Progenitor cell of endocrine pancreas (in vitro differentiated cells): ENCODE results near the gene DNAAF5. TPM values are rescaled to one million over a fixed set of nuclear protein-coding genes. Genes with fewer than 3 reads are reported as not detected.
"Not testable (repeated sequence)": the region's sequence is repeated elsewhere in the genome, so short reads cannot be mapped to it uniquely, and the experiment has no call there.

ENCODE experiments used
- DNase-seq: peaks from one replicate; pipeline ENCODE4 v3.0.0; 2021; ENCODE audit warnings: low spot score; ENCODE audit not compliant: unreplicated experiment
- H3K27ac Mint-ChIP-seq: 2 replicates; pipeline ENCODE4 v1.8.0; 2021; ENCODE audit warnings: mild to moderate bottlenecking, moderate library complexity, mixed read lengths
- H3K27me3 Mint-ChIP-seq: 2 replicates; pipeline ENCODE4 v1.8.0; 2021; ENCODE audit warnings: mixed read lengths
- H3K36me3 Mint-ChIP-seq: 2 replicates; pipeline ENCODE4 v1.8.0; 2022; ENCODE audit warnings: mixed read lengths; ENCODE audit not compliant: insufficient read depth
- H3K4me1 Mint-ChIP-seq: 2 replicates; pipeline ENCODE4 v1.8.0; 2021; ENCODE audit warnings: low read depth, mixed read lengths
- H3K4me3 Mint-ChIP-seq: 2 replicates; pipeline ENCODE4 v1.8.0; 2021; ENCODE audit warnings: low read depth, mild to moderate bottlenecking, moderate library complexity, mixed read lengths
- H3K9me3 Mint-ChIP-seq: 2 replicates; pipeline ENCODE4 v1.8.0; 2021; ENCODE audit warnings: low read depth, mixed read lengths
- total RNA-seq: library from RNA; stranded (reverse); gene quantifications from 2 replicates; pipeline ENCODE4 v1.2.1, GENCODE V29; 2021
- TF ChIP-seq, protein P1 (sequence below): fragments of 200-600 bp; sonication (generic); IDR thresholded peaks from one replicate; pipeline ENCODE4 v1.5.0; 2021; ENCODE audit warnings: antibody characterized with exemption, mild to moderate bottlenecking; ENCODE audit not compliant: unreplicated experiment

DNAAF5 gene
- total RNA-seq, 1 donor from 2014 or later = 51.0 TPM

DNA sequence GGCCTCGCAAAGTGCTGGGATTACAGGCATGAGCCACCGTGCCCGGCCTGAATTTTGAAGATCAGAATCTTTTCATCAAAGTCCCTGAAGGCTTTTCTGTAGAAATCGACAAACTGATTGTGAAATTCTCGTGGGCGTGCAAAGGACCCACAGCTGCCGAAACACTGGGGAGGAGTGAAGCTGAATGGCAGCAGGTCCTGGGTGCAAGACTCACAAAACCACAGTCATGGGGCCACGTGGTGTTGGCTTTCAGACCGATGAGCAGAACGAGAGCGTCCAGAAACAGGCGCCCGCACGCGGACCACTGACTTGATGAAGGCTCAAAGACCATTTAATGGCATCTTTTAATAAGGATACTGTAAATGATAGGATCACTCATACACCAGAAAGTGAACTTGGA is 25.3 kb downstream of the DNAAF5 start:
- Mint-ChIP-seq H3K4me1 (no peaks in the 10 kb centered on the region), H3K27me3 (no peaks in the 10 kb centered on the region), H3K4me3 (no peak overlapping the region), H3K9me3 (no peaks in the 10 kb centered on the region), H3K27ac (no peak overlapping the region), H3K36me3 (peaks cover 15% of the 10 kb centered on the region)
- no peak for DNase-seq
- TF ChIP-seq, protein P1, sequence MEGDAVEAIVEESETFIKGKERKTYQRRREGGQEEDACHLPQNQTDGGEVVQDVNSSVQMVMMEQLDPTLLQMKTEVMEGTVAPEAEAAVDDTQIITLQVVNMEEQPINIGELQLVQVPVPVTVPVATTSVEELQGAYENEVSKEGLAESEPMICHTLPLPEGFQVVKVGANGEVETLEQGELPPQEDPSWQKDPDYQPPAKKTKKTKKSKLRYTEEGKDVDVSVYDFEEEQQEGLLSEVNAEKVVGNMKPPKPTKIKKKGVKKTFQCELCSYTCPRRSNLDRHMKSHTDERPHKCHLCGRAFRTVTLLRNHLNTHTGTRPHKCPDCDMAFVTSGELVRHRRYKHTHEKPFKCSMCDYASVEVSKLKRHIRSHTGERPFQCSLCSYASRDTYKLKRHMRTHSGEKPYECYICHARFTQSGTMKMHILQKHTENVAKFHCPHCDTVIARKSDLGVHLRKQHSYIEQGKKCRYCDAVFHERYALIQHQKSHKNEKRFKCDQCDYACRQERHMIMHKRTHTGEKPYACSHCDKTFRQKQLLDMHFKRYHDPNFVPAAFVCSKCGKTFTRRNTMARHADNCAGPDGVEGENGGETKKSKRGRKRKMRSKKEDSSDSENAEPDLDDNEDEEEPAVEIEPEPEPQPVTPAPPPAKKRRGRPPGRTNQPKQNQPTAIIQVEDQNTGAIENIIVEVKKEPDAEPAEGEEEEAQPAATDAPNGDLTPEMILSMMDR = no peak

DNA sequence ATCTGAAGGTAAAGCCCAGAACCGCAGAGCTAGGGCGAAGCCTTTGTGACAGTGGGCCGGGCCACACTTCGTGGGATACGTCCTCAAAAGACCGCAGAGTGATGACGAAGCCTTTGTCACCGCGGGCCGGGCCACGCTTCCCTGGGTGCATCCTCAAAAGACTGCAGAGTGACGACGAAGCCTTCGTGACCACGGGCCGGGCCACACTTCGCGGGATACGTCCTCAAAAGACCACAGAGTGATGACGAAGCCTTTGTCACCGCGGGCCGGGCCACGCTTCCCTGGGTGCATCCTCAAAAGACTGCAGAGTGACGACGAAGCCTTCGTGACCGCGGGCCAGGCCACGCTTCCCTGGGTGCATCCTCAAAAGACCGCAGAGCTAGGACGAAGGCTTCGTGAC is 25.8 kb downstream of the DNAAF5 start:
- H3K9me3 Mint-ChIP-seq, H3K4me3 Mint-ChIP-seq: not testable (repeated sequence)

DNA sequence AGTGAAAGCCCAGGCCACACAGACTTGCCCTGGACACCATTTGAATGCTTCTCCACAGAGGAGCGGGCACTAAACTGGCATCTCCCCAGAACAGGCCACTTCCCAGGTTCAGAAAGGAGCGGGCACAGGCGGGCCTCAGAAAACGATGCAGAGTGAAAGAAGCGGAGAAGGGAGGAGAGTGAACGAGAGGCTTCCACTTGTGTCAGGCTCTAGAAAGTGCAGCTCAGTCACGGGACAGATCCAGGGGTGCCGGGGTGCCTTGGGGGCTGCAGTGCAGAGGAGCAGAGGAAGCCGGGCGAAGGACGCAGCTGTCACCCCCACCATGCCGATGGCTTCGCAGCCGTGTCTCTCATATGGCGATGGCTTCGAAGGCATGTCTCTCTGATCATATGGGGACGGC is 26.7 kb downstream of the DNAAF5 start:
- Mint-ChIP-seq H3K4me1 (no peaks in the 10 kb centered on the region), H3K9me3 (no peaks in the 10 kb centered on the region), H3K36me3 (peaks cover 15% of the 10 kb centered on the region)

More for the DNA sequence above, 25.8 kb downstream of the DNAAF5 start:
- H3K36me3 Mint-ChIP-seq = peaks cover 15% of the 10 kb centered on the region
- DNase-seq, H3K4me1 Mint-ChIP-seq, H3K27ac Mint-ChIP-seq, H3K27me3 Mint-ChIP-seq: not testable (repeated sequence)

DNA sequence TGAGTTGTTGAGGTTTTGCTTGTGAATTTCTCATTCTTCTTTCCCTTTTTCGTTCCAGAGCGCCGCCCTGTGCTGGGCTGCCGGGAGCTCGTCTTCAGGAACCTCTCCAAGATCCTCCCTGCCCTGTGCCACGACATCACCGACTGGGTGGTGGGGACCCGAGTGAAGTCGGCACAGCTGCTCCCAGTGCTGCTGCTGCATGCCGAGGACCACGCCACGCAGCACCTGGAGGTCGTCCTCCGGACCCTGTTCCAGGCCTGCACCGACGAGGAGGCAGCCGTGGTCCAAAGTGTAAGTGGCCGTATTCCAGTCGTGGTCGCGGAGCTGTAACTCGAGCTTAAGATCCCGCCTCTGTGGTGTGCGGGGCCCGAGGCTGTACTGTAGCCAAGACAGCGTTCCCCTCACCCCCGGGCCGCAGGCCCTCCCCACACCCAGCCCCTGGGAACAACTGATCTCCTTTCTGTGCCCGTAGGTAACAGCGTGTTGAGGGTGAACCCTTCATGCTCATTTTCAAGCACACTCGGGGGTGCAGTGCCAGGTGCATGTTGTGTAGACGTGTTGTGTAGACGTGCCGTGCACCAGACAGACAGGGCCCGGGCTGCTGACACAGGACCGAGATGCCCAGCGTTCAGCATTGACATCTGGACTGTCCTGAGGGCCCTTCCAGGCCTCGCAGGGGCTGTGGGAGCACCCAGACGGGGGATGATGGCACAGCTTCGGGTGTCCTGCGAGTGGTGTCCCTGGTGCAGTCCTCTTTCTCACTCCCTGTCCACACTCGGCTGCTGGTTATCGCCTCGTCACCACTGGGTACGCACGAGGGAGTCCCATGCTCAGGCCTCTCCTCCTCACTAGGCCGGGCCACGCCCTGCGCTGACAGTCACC is 28.3 kb downstream of the DNAAF5 start:
- H3K27ac Mint-ChIP-seq = no peak overlapping the region
- no peak overlapping the region for H3K4me3 Mint-ChIP-seq
- no peaks in the 10 kb centered on the region for H3K9me3 Mint-ChIP-seq
- TF ChIP-seq, protein P1 = no peak
- no peak for DNase-seq
- H3K4me1 Mint-ChIP-seq = no peaks in the 10 kb centered on the region
- no peaks in the 10 kb centered on the region for H3K27me3 Mint-ChIP-seq
- peaks cover 16% of the 10 kb centered on the region for H3K36me3 Mint-ChIP-seq

More for the DNA sequence above, 26.7 kb downstream of the DNAAF5 start:
- Mint-ChIP-seq H3K27ac (no peak overlapping the region), H3K27me3 (no peaks in the 10 kb centered on the region), H3K4me3 (no peak overlapping the region)
- TF ChIP-seq, protein P1 = no peak
- no peak for DNase-seq

DNA sequence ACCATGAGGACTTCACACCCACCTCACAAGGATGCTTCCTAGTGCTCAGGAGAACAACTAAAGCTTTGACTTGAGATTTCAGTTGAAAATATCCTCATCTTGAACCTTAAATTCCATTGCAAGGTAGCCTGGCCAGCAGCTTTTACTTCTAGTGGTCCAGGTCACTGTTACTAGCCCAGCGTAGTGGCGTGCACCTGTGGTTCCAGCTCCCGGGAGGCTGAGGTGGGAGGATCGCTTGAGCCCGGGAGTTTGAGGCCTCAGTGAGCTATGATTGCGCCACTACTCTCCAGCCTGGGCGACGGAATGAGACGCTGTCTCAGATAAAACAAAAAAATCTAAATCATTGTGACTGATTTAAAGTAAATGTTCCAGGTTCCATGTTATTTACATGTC is 28.9 kb downstream of the DNAAF5 start:
- peaks cover 16% of the 10 kb centered on the region for H3K36me3 Mint-ChIP-seq
- no peak for DNase-seq
- H3K4me3 Mint-ChIP-seq = no peak overlapping the region
- H3K4me1 Mint-ChIP-seq = no peaks in the 10 kb centered on the region
- no peaks in the 10 kb centered on the region for H3K9me3 Mint-ChIP-seq
- no peaks in the 10 kb centered on the region for H3K27me3 Mint-ChIP-seq
- no peak overlapping the region for H3K27ac Mint-ChIP-seq
- TF ChIP-seq, protein P1 = no peak
